ENCODE measurements around the gene USF3. TPM values are rescaled to one million over a fixed set of nuclear protein-coding genes. Genes with fewer than 3 reads are reported as not detected.

The USF3 gene
- total and polyA plus RNA-seq, 2 of the 13 experiments (the other 11 are each of a cell fraction or from before 2014, with no cell fraction given): 6.3 to 15.2 TPM

DNA sequence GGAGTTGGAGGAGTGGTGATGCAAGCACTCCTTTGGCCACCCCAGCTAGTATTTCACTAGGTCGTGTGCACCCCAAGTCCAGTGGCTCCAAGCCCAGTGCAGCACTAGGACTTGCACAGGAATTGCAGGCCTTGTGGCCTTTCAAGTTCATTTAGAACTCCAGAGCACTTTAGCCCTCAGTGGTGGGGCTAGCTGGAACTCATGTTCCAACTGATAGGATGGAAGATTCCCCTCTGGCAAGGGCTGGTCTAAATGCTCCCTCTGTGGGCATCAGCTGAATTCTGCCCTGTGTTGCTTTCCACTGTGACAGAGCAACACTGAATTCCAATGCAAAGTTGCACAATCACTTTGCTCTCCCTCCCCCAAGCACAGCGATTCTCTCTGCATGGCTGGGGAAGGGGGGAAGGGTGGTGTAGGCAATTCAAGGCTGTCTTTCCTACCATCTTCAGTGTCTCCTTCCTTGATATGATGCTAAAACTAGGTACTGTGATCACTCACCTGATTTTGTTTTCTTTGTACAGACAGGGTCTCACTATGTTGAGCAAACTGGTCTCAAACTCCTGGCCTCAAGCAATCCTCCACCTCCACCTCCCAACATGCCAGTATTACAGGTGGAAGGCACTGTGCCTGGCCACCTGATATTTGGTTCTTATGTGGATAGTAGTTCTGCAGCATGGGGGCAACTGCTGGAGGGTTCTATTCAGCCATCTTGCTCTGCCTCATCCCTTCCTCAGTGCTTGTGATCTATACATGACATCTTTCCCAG is 10.3 kb downstream of the USF3 start (continued):
- TF ChIP-seq MTA1 (CRISPR knock-in tag; IDR thresholded peaks at IDR 0.05; ENCODE audit: borderline replicate concordance) (0 out of 2 replicates have a peak, but pooled peaks have one; percentile 27), SAP130 (CRISPR knock-in tag; IDR thresholded peaks at IDR 0.05; ENCODE audit: low read depth) (peak; percentile 67), XRCC5 (optimal IDR thresholded peaks at IDR 0.05; ENCODE audit: low read length) (peak; percentile 83), KDM2A (CRISPR knock-in tag; IDR thresholded peaks at IDR 0.05; ENCODE audit: borderline replicate concordance, low read depth) (peak; percentile 48; the same call in 1 of the 2 replicates), KDM6A (CRISPR knock-in tag; IDR thresholded peaks at IDR 0.05; ENCODE audit: low read depth) (peak; percentile 52; the same call in 1 of the 2 replicates), ZNF232 (CRISPR knock-in tag; IDR thresholded peaks at IDR 0.05; ENCODE audit: borderline replicate concordance) (no peak), FOSL1 (CRISPR knock-in tag; IDR thresholded peaks at IDR 0.05; ENCODE audit: borderline replicate concordance) (no peak), MIXL1 (CRISPR knock-in tag; IDR thresholded peaks at IDR 0.05) (0 out of 2 replicates have a peak, but pooled peaks have one; percentile 37), DPF2 (CRISPR knock-in tag; IDR thresholded peaks at IDR 0.05; ENCODE audit: borderline replicate concordance, low read depth) (peak; percentile 61), PITX1 (CRISPR knock-in tag; IDR thresholded peaks at IDR 0.05) (peak; percentile 45; the same call in 1 of the 2 replicates), HMG20A (CRISPR knock-in tag; IDR thresholded peaks at IDR 0.05; ENCODE audit: borderline replicate concordance) (peak; percentile 62; the same call in 1 of the 2 replicates), SOX6 (IDR thresholded peaks at IDR 0.05) (no peak), SOX6 (CRISPR knock-in tag; IDR thresholded peaks at IDR 0.05) (peak; percentile 64; the same call in 1 of the 2 replicates), ZNF460 (CRISPR knock-in tag; IDR thresholded peaks at IDR 0.05; ENCODE audit: borderline replicate concordance) (no peak), ARHGAP35 (CRISPR knock-in tag; IDR thresholded peaks at IDR 0.05; ENCODE audit: borderline replicate concordance) (no peak), ZNF614 (CRISPR knock-in tag; IDR thresholded peaks at IDR 0.05; ENCODE audit: borderline replicate concordance) (peak; percentile 79; the same call in 1 of the 2 replicates)
- TF ChIP-seq, protein P1, sequence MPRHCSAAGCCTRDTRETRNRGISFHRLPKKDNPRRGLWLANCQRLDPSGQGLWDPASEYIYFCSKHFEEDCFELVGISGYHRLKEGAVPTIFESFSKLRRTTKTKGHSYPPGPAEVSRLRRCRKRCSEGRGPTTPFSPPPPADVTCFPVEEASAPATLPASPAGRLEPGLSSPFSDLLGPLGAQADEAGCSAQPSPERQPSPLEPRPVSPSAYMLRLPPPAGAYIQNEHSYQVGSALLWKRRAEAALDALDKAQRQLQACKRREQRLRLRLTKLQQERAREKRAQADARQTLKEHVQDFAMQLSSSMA (CRISPR knock-in tag; IDR thresholded peaks at IDR 0.05): no peak
- TF ChIP-seq, protein P2, sequence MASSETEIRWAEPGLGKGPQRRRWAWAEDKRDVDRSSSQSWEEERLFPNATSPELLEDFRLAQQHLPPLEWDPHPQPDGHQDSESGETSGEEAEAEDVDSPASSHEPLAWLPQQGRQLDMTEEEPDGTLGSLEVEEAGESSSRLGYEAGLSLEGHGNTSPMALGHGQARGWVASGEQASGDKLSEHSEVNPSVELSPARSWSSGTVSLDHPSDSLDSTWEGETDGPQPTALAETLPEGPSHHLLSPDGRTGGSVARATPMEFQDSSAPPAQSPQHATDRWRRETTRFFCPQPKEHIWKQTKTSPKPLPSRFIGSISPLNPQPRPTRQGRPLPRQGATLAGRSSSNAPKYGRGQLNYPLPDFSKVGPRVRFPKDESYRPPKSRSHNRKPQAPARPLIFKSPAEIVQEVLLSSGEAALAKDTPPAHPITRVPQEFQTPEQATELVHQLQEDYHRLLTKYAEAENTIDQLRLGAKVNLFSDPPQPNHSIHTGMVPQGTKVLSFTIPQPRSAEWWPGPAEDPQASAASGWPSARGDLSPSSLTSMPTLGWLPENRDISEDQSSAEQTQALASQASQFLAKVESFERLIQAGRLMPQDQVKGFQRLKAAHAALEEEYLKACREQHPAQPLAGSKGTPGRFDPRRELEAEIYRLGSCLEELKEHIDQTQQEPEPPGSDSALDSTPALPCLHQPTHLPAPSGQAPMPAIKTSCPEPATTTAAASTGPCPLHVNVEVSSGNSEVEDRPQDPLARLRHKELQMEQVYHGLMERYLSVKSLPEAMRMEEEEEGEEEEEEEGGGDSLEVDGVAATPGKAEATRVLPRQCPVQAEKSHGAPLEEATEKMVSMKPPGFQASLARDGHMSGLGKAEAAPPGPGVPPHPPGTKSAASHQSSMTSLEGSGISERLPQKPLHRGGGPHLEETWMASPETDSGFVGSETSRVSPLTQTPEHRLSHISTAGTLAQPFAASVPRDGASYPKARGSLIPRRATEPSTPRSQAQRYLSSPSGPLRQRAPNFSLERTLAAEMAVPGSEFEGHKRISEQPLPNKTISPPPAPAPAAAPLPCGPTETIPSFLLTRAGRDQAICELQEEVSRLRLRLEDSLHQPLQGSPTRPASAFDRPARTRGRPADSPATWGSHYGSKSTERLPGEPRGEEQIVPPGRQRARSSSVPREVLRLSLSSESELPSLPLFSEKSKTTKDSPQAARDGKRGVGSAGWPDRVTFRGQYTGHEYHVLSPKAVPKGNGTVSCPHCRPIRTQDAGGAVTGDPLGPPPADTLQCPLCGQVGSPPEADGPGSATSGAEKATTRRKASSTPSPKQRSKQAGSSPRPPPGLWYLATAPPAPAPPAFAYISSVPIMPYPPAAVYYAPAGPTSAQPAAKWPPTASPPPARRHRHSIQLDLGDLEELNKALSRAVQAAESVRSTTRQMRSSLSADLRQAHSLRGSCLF (CRISPR knock-in tag; IDR thresholded peaks at IDR 0.05; ENCODE audit: borderline replicate concordance): no peak
- TF ChIP-seq, protein P3, sequence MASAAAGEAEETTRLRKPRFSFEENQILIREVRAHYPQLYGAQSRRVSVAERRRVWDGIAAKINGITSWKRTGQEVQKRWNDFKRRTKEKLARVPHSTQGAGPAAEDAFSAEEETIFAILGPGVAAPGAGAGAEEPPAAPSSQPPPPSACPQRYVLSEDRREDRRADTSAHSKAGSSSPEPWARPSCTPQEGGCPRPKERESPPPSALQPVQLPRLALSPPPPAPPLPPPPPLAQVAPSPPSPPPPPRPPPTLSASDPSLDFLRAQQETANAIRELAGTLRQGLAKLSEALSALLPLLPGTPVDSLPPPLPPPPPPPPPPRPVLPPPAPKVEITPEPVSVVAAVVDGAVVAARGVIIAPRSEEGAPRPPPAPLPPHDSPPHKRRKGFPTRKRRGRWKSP (CRISPR knock-in tag; IDR thresholded peaks at IDR 0.05): peak; percentile 40; the same call in 1 of the 2 replicates
- TF ChIP-seq, protein P4, sequence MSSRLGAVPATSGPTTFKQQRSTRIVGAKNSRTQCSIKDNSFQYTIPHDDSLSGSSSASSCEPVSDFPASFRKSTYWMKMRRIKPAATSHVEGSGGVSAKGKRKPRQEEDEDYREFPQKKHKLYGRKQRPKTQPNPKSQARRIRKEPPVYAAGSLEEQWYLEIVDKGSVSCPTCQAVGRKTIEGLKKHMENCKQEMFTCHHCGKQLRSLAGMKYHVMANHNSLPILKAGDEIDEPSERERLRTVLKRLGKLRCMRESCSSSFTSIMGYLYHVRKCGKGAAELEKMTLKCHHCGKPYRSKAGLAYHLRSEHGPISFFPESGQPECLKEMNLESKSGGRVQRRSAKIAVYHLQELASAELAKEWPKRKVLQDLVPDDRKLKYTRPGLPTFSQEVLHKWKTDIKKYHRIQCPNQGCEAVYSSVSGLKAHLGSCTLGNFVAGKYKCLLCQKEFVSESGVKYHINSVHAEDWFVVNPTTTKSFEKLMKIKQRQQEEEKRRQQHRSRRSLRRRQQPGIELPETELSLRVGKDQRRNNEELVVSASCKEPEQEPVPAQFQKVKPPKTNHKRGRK (CRISPR knock-in tag; IDR thresholded peaks at IDR 0.05): 0 out of 2 replicates have a peak, but pooled peaks have one; percentile 39
- TF ChIP-seq, protein P5, sequence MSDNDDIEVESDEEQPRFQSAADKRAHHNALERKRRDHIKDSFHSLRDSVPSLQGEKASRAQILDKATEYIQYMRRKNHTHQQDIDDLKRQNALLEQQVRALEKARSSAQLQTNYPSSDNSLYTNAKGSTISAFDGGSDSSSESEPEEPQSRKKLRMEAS (IDR thresholded peaks at IDR 0.05): peak; percentile 55; the same call in 1 of the 2 replicates
